ENCODE measurements around the gene ADAMTSL1. TPM values are rescaled to one million over a fixed set of nuclear protein-coding genes. Genes with fewer than 3 reads are reported as not detected.

The ADAMTSL1 gene
- total and polyA plus RNA-seq, 2 of the 8 experiments (the other 6 are each of a cell fraction or from before 2014, with no cell fraction given): 0.84 to 1.1 TPM

GRCh38 chr9:18668944-18669343 is 195.0 kb downstream of the ADAMTSL1 start:
- Histone ChIP-seq H4K8ac (ENCODE audit: extremely low read depth, insufficient read depth, low read length) (no peak overlapping the region), H3K4me1 (replicated peaks in 1 of 4; ENCODE audit: control insufficient read depth in 3 of 4, insufficient read depth in 4 of 4, low read length in 3 of 4) (peaks cover 0 to 5% (median 0%) of the 10 kb centered on the region in 4 experiments; a peak in 1 of 7 replicates), H2BK5ac (ENCODE audit: low read depth, low read length) (no peak overlapping the region), H3K79me1 (ENCODE audit: low read depth, low read length) (no peaks in the 10 kb centered on the region), H3K9ac (replicated peaks in 1 of 4; ENCODE audit: extremely low read depth in 1 of 4, low read depth in 3 of 4, low read length in 3 of 4) (no peak overlapping the region), H3K4me2 (ENCODE audit: insufficient read depth in 1 of 2, low read depth in 2 of 2, low read length in 2 of 2) (peak overlapping the region in 1 of 2 experiments; percentile 12; a peak in 1 of 4 replicates), H3K18ac (ENCODE audit: extremely low read depth, low read length) (no peak overlapping the region), H2BK20ac (ENCODE audit: low read length) (no peak overlapping the region), H3K56ac (replicated peaks; ENCODE audit: insufficient read length, low read depth, low read length) (no peak overlapping the region), H2AFZ (ENCODE audit: low read length) (no peak overlapping the region), H3K36me3 (ENCODE audit: control insufficient read depth in 2 of 4, insufficient read depth in 4 of 4, low read length in 3 of 4) (no peaks in the 10 kb centered on the region), H3K79me2 (ENCODE audit: control insufficient read depth in 1 of 2, insufficient read depth in 2 of 2, low read length in 2 of 2) (no peaks in the 10 kb centered on the region), H3K27ac (ENCODE audit: low read depth, low read length) (no peak overlapping the region), H3K4me3 (ENCODE audit: extremely low read depth in 1 of 4, insufficient read depth in 2 of 4, low read depth in 3 of 4, low read length in 4 of 4) (no peak overlapping the region), H3K14ac (ENCODE audit: insufficient read length) (no peak overlapping the region), H2AK5ac (ENCODE audit: low read depth, low read length) (no peak overlapping the region), H3K23me2 (ENCODE audit: low read depth, low read length) (no peaks in the 10 kb centered on the region), H2BK120ac (replicated peaks; ENCODE audit: low read depth, low read length) (no peak overlapping the region), H4K91ac (replicated peaks; ENCODE audit: insufficient read length, low read length) (no peak overlapping the region), H2BK12ac (ENCODE audit: low read depth, low read length) (no peak overlapping the region), H2BK15ac (ENCODE audit: low read length) (no peak overlapping the region), H4K5ac (ENCODE audit: insufficient read length, low read depth, low read length) (no peak overlapping the region), H3K9me3 (ENCODE audit: insufficient read depth in 2 of 2, low read depth in 1 of 2, low read length in 1 of 2) (no peaks in the 10 kb centered on the region), H3K27me3 (replicated peaks in 1 of 4; ENCODE audit: control insufficient read depth in 3 of 4, extremely low read depth in 1 of 4, insufficient read depth in 3 of 4, low read length in 3 of 4) (no peaks in the 10 kb centered on the region), H3K23ac (ENCODE audit: insufficient read length) (no peak overlapping the region), H4K20me1 (replicated peaks in 1 of 2; ENCODE audit: control insufficient read depth in 1 of 2, insufficient read depth in 2 of 2, low read length in 2 of 2) (no peaks in the 10 kb centered on the region), H3K4ac (replicated peaks; ENCODE audit: insufficient read length, low read depth, low read length) (no peak overlapping the region)
- WGBS, 2 experiments (ENCODE audit: extremely low coverage in 1 of 2, insufficient coverage in 1 of 2, insufficient read length in 1 of 2, insufficient replicate concordance in 2 of 2, low coverage in 1 of 2, low lambda C conversion rate in 2 of 2, missing lambda C conversion rate in 1 of 2): 27% methylated on average over 2 of the region's 2 CpGs; no CpG with 5 or more reads in 1 of the 2 experiments
- ChIA-PET CTCF (ENCODE audit: partially characterized antibody) (interaction anchor here (0.9 kb wide), 1 partner anchor 87 kb away, joined by 3 read pairs; no protein-coding TSS in a partner anchor), POLR2A (ENCODE audit: partially characterized antibody) (no interaction called here)
- FAIRE-seq (peak; percentile 80), DNase-seq (ENCODE audit: low read depth in 1 of 2, low spot score in 2 of 2) (peak in 1 of 2 experiments; percentile 39)
- TF ChIP-seq TBP (IDR thresholded peaks at IDR 0.05; ENCODE audit: low read depth, low read length): no peak

Data from H1 (cell line).